Endometrium (tissue), 2 donors: ENCODE measurements around the gene GPR137B.
"Not testable (repeated sequence)": the region's sequence is repeated elsewhere in the genome, so short reads cannot be mapped to it uniquely, and the experiment has no call there.

Experiments
- FAIRE-seq: peaks from 2 replicates; lab custom pipeline; 2012; peaks lifted over from hg19 to GRCh38; lab: Jason Lieb, UNC
- donor health status: control.
- donor health status: control.

The GPR137B gene

GRCh38 chr1:236144446-236145150 is 2.3 kb downstream of the GPR137B start:
- no peak for FAIRE-seq

GRCh38 chr1:236147068-236147467 is 4.7 kb downstream of the GPR137B start:
- no peak for FAIRE-seq

GRCh38 chr1:236147521-236148469 is 5.5 kb downstream of the GPR137B start:
- no peak for FAIRE-seq

- no peak for FAIRE-seq
These were observed 6.1 kb downstream of the GPR137B start for GRCh38 chr1:236148470-236148845.

GRCh38 chr1:236149003-236149595 is 6.8 kb downstream of the GPR137B start:
- FAIRE-seq: no peak

- FAIRE-seq: no peak
These were observed 7.4 kb downstream of the GPR137B start for GRCh38 chr1:236149696-236150228.

GRCh38 chr1:236150311-236150955 is 8.1 kb downstream of the GPR137B start:
- no peak for FAIRE-seq

- no peak for FAIRE-seq
These were observed 8.6 kb downstream of the GPR137B start for GRCh38 chr1:236150986-236151385.

- no peak for FAIRE-seq
These were observed 9.5 kb downstream of the GPR137B start for GRCh38 chr1:236151739-236152424.

- no peak for FAIRE-seq
These were observed 11.8 kb downstream of the GPR137B start for GRCh38 chr1:236154126-236154525.

GRCh38 chr1:236154671-236155398 is 12.5 kb downstream of the GPR137B start:
- no peak for FAIRE-seq

GRCh38 chr1:236155399-236155767 is 13.0 kb downstream of the GPR137B start:
- no peak for FAIRE-seq

GRCh38 chr1:236155841-236156503 is 13.6 kb downstream of the GPR137B start:
- FAIRE-seq: no peak

GRCh38 chr1:236156512-236157208 is 14.3 kb downstream of the GPR137B start:
- no peak for FAIRE-seq

- FAIRE-seq: not testable (repeated sequence)
These were observed 15.7 kb downstream of the GPR137B start for GRCh38 chr1:236158072-236158471.

GRCh38 chr1:236158719-236159118 is 16.4 kb downstream of the GPR137B start:
- no peak for FAIRE-seq

GRCh38 chr1:236159704-236160539 is 17.6 kb downstream of the GPR137B start:
- FAIRE-seq: no peak

- no peak for FAIRE-seq
These were observed 18.3 kb downstream of the GPR137B start for GRCh38 chr1:236160540-236161127.
